ENCODE data around the gene EPSTI1.

DNA sequence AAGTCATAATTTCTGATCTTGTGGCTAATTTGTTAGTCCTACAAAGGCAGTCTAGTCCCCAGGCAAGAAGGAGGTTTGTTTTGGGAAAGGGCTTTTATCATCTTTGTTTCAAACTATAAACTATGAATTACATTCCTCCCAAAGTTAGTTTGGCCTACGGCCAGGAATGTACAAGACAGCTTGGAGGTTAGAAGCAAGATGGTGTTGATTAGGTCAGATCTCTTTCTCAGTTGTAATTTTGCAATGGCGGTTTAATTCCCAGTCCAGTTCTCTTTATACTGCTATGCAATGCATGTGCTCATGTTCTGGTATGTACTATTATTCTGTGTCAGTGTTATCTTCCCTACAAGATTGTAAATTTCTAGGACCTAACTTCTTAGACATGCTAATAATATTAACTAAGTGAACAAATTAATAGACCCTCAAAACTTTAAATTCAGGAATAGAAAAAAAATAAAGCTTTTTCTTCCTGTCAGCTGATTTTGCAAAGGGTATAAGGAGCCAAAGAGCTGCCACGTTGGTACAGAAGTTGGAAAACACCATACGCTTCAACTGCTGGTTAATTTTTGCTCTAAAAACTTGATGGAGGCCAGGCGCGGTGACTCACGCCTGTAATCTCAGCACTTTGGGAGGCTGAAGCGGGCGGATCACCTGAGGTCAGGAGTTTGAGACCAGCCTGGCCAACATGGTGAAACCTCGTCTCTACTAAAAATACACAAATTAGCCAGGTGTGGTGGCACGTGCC lies 30.1 kb upstream of the EPSTI1 start:
- no peak for TF ChIP-seq POLR2A (IDR thresholded peaks at IDR 0.05)
- TF ChIP-seq, protein P1, sequence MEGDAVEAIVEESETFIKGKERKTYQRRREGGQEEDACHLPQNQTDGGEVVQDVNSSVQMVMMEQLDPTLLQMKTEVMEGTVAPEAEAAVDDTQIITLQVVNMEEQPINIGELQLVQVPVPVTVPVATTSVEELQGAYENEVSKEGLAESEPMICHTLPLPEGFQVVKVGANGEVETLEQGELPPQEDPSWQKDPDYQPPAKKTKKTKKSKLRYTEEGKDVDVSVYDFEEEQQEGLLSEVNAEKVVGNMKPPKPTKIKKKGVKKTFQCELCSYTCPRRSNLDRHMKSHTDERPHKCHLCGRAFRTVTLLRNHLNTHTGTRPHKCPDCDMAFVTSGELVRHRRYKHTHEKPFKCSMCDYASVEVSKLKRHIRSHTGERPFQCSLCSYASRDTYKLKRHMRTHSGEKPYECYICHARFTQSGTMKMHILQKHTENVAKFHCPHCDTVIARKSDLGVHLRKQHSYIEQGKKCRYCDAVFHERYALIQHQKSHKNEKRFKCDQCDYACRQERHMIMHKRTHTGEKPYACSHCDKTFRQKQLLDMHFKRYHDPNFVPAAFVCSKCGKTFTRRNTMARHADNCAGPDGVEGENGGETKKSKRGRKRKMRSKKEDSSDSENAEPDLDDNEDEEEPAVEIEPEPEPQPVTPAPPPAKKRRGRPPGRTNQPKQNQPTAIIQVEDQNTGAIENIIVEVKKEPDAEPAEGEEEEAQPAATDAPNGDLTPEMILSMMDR (IDR thresholded peaks at IDR 0.05) = no peak
